Mesothelial cell of epicardium (in vitro differentiated cells): ENCODE results near the gene PCDHGC3. TPM values are rescaled to one million over a fixed set of nuclear protein-coding genes. Genes with fewer than 3 reads are reported as not detected.
A peak's percentile ranks its signal among the peaks of the same experiment; 100 is the strongest.

Experiments
- DNase-seq, 2 experiments: peaks; one replicate each; pipeline ENCODE4 v3.0.0; 2021; ENCODE audit warnings: low spot score in 2 of 2; ENCODE audit not compliant: unreplicated experiment in 2 of 2
- H3K27ac Mint-ChIP-seq: 2 replicates; pipeline ENCODE4 v1.8.0; 2021; ENCODE audit warnings: mixed read lengths
- H3K27me3 Mint-ChIP-seq: 2 replicates; pipeline ENCODE4 v1.8.0; 2021; ENCODE audit warnings: low read depth, mixed read lengths
- H3K36me3 Mint-ChIP-seq: 2 replicates; pipeline ENCODE4 v1.8.0; 2021; ENCODE audit warnings: mixed read lengths
- H3K4me1 Mint-ChIP-seq: 2 replicates; pipeline ENCODE4 v1.8.0; 2021; ENCODE audit warnings: mixed read lengths
- H3K4me3 Mint-ChIP-seq: 2 replicates; pipeline ENCODE4 v1.8.0; 2021; ENCODE audit warnings: mild to moderate bottlenecking, moderate library complexity, mixed read lengths
- H3K9me3 Mint-ChIP-seq: 2 replicates; pipeline ENCODE4 v1.8.0; 2021; ENCODE audit warnings: mixed read lengths
- total RNA-seq: library from RNA; stranded (reverse); gene quantifications from 3 replicates; pipeline ENCODE4 v1.2.1, GENCODE V29; 2021
- TF ChIP-seq, protein P1 (sequence below): fragments of 200-600 bp; sonication (generic); IDR thresholded peaks from one replicate; pipeline ENCODE4 v1.5.0; 2021; ENCODE audit warnings: antibody characterized with exemption; ENCODE audit not compliant: unreplicated experiment

PCDHGC3 gene
- total RNA-seq, 1 donor from 2014 or later: 82.9 TPM

DNA sequence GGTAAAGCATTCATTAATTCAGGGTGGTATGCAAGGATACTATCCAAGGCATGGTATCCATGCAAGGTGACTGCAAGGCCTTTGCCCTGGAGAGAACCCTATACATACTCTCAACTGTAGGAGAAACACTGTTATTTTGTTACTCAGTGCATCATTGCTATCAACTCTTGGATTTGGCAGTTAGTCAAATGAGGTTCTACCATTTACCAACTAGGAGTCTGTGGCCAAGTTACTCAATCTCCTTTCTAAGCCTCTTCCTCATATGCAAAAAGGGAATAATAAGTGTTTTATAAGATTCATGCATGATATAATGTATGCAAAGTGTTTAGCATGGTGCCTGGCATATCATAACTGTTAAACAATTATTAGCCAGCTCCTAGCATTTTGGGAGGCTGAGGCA lies 4.0 kb downstream of the PCDHGC3 start:
- TF ChIP-seq, protein P1, sequence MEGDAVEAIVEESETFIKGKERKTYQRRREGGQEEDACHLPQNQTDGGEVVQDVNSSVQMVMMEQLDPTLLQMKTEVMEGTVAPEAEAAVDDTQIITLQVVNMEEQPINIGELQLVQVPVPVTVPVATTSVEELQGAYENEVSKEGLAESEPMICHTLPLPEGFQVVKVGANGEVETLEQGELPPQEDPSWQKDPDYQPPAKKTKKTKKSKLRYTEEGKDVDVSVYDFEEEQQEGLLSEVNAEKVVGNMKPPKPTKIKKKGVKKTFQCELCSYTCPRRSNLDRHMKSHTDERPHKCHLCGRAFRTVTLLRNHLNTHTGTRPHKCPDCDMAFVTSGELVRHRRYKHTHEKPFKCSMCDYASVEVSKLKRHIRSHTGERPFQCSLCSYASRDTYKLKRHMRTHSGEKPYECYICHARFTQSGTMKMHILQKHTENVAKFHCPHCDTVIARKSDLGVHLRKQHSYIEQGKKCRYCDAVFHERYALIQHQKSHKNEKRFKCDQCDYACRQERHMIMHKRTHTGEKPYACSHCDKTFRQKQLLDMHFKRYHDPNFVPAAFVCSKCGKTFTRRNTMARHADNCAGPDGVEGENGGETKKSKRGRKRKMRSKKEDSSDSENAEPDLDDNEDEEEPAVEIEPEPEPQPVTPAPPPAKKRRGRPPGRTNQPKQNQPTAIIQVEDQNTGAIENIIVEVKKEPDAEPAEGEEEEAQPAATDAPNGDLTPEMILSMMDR: no peak
- peaks cover 62% of the 10 kb centered on the region for H3K4me1 Mint-ChIP-seq
- H3K27ac Mint-ChIP-seq: no peak overlapping the region
- peaks cover 31% of the 10 kb centered on the region for H3K36me3 Mint-ChIP-seq
- no peak overlapping the region for H3K4me3 Mint-ChIP-seq
- no peaks in the 10 kb centered on the region for H3K27me3 Mint-ChIP-seq
- DNase-seq: no peak
- no peaks in the 10 kb centered on the region for H3K9me3 Mint-ChIP-seq

GRCh38 chr5:141483902-141484301 lies 8.1 kb downstream of the PCDHGC3 start:
- Mint-ChIP-seq H3K36me3 (peaks cover 26% of the 10 kb centered on the region), H3K4me3 (peak overlapping the region; percentile 74), H3K27me3 (no peaks in the 10 kb centered on the region), H3K4me1 (peaks cover 37% of the 10 kb centered on the region), H3K27ac (peak overlapping the region; percentile 26), H3K9me3 (no peaks in the 10 kb centered on the region)
- TF ChIP-seq, protein P1: no peak
- DNase-seq: no peak

DNA sequence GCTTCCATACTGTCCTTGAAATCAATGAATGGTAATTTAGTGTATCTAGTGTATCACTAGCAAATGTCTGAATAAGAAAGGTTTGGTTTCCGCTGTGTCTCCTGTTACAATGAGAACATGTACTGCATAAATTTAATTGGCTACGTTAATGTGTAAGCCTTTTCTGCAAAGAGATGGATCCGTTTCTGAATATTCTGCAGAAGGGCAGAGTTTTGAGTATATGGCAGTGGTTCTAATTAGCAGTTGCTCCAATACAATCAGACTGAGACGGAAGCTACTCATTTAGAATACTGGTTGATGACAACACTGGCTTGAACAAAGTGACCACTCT lies 8.5 kb downstream of the PCDHGC3 start:
- Mint-ChIP-seq H3K27ac (peak overlapping the region; percentile 26), H3K27me3 (no peaks in the 10 kb centered on the region), H3K4me1 (peaks cover 36% of the 10 kb centered on the region), H3K36me3 (peaks cover 29% of the 10 kb centered on the region), H3K9me3 (no peaks in the 10 kb centered on the region), H3K4me3 (peak overlapping the region; percentile 74)
- DNase-seq: no peak
- TF ChIP-seq, protein P1: no peak

- peaks cover 31% of the 10 kb centered on the region for H3K4me1 Mint-ChIP-seq
- peak in 1 of 2 experiments; percentile 45 for DNase-seq
- peak within 1 kb of the TSS; percentile 26 for H3K27ac Mint-ChIP-seq
- TF ChIP-seq, protein P1: no peak
- peaks cover 28% of the 10 kb centered on the region for H3K36me3 Mint-ChIP-seq
- H3K27me3 Mint-ChIP-seq: no peaks in the 10 kb centered on the region
- no peaks in the 10 kb centered on the region for H3K9me3 Mint-ChIP-seq
- peak within 1 kb of the TSS; percentile 74 for H3K4me3 Mint-ChIP-seq
Measured at GRCh38 chr5:141484641-141485311, 9.0 kb downstream of the PCDHGC3 start, which contains the start of gene PCDHGC4. TSS of gene PCDHGC4 (plus strand) at chr5:141485030. CDS start at chr5:141485174, 144 bp downstream.

- Mint-ChIP-seq H3K9me3 (no peaks in the 10 kb centered on the region), H3K27me3 (no peaks in the 10 kb centered on the region), H3K4me1 (peaks cover 28% of the 10 kb centered on the region), H3K36me3 (peaks cover 32% of the 10 kb centered on the region), H3K27ac (no peak overlapping the region), H3K4me3 (peak overlapping the region; percentile 74)
- no peak for DNase-seq
- TF ChIP-seq, protein P1: no peak
Measured at GRCh38 chr5:141485321-141486055, 9.7 kb downstream of the PCDHGC3 start.
